ENCODE data around the gene AGPAT4. TPM values are rescaled to one million over a fixed set of nuclear protein-coding genes. Genes with fewer than 3 reads are reported as not detected.

AGPAT4 gene
- total and polyA plus RNA-seq, 2 of the 4 experiments (the other 2 are of a cell fraction), result 3.6 to 3.8 TPM

- Histone ChIP-seq H3K18ac (ENCODE audit: low read depth, low read length) (no peak overlapping the region), H3K23ac (ENCODE audit: low read depth, low read length) (no peak overlapping the region), H3K9ac (ENCODE audit: low read depth, low read length) (no peak overlapping the region), H2BK5ac (ENCODE audit: low read depth, low read length, poor library complexity, severe bottlenecking) (no peak overlapping the region), H3K9me1 (ENCODE audit: insufficient read depth, low read length) (peaks cover 16% of the 10 kb centered on the region; the same call in 1 of the 2 replicates), H3K27me3 (ENCODE audit: control insufficient read depth, insufficient read depth, low read length) (no peaks in the 10 kb centered on the region), H3K14ac (replicated peaks; ENCODE audit: low read depth, low read length) (no peak overlapping the region), H4K8ac (ENCODE audit: low read depth in 2 of 2, low read length in 2 of 2) (no peak overlapping the region), H3K4ac (ENCODE audit: low read depth, low read length) (no peak overlapping the region), H4K20me1 (ENCODE audit: insufficient read depth, low read length) (no peaks in the 10 kb centered on the region), H3K79me1 (ENCODE audit: low read depth in 1 of 2, low read length in 2 of 2) (peaks cover 0 to 6% of the 10 kb centered on the region in 2 experiments; a peak in 1 of 4 replicates), H3K4me1 (ENCODE audit: control insufficient read depth, insufficient read depth, low read length) (peaks cover 6% of the 10 kb centered on the region), H2BK20ac (ENCODE audit: low read depth, low read length) (no peak overlapping the region), H3K56ac (ENCODE audit: extremely low read depth, insufficient read depth, low read length) (no peak overlapping the region), H3K36me3 (ENCODE audit: control insufficient read depth, insufficient read depth, low read length) (peaks cover 1% of the 10 kb centered on the region), H3K4me3 (ENCODE audit: insufficient read depth, low read depth, low read length) (no peak overlapping the region), H3K27ac (ENCODE audit: insufficient read depth, low read length) (no peak overlapping the region), H2AK5ac (ENCODE audit: low read depth, low read length) (no peak overlapping the region), H3K9me3 (ENCODE audit: control insufficient read depth, insufficient read depth, low read length) (no peaks in the 10 kb centered on the region), H2AK9ac (replicated peaks; ENCODE audit: low read depth, low read length, poor library complexity) (no peak overlapping the region), H2AFZ (replicated peaks; ENCODE audit: low read length, poor library complexity) (no peak overlapping the region), H2BK15ac (ENCODE audit: low read depth, low read length) (no peak overlapping the region), H4K5ac (ENCODE audit: low read depth, low read length) (no peak overlapping the region), H2BK120ac (ENCODE audit: low read depth, low read length) (no peak overlapping the region), H3K4me2 (ENCODE audit: low read depth, low read length) (no peak overlapping the region), H4K91ac (ENCODE audit: insufficient read depth, low read depth, low read length) (no peak overlapping the region)
- intact Hi-C loops (cut with micrococcal nuclease) (no loop called here), in situ Hi-C loops (cut with MboI; ENCODE audit: low sequenced_read_pairs) (no loop called here), dilution Hi-C loops (cut with HindIII; ENCODE audit: low sequenced_read_pairs, unreplicated experiment) (no loop called here)
- ChIA-PET POLR2A (ENCODE audit: unreplicated experiment) (no interaction called here), CTCF (no interaction called here)
- ATAC-seq (ENCODE audit: low read depth) (no peak), DNase-seq (no peak)
- WGBS, 2 experiments (ENCODE audit: extremely low coverage in 2 of 2, insufficient read length in 1 of 2), result 100% methylated on average over 2 of the region's 6 CpGs; no CpG with 5 or more reads in 1 of the 2 experiments
- no TSS peak for BruUV-seq (replicated peaks)
- no peak for TF ChIP-seq ELK1 (IDR thresholded peaks at IDR 0.05; ENCODE audit: borderline replicate concordance, low read depth, low read length)
- TF ChIP-seq BHLHE40 (IDR thresholded peaks at IDR 0.05; ENCODE audit: low read depth, low read length), result no peak
- TF ChIP-seq CTCF (conservative IDR thresholded peaks at IDR 0.05; ENCODE audit: low read depth, low read length), result no peak
- no peak for TF ChIP-seq RCOR1 (IDR thresholded peaks at IDR 0.05; ENCODE audit: insufficient replicate concordance, low read length)
Observed at GRCh38 chr6:161220346-161220745, 53.5 kb downstream of the AGPAT4 start.
